ENCODE results near the gene RIPOR3. TPM values are rescaled to one million over a fixed set of nuclear protein-coding genes. Genes with fewer than 3 reads are reported as not detected.

The RIPOR3 gene
- total and polyA plus RNA-seq, 9 of the 15 experiments (the other 6 are each of a cell fraction or from before 2014, with no cell fraction given) = 3.3 to 62.7 (median 21.4) TPM

GRCh38 chr20:50731055-50731929 lies 40.0 kb upstream of the RIPOR3 start, which contains the start of gene PARD6B (continued):
- no peak for TF ChIP-seq GTF2E2 (tag; IDR thresholded peaks at IDR 0.05)
- no peak for TF ChIP-seq SMARCA5 (IDR thresholded peaks at IDR 0.05)
- no peak for TF ChIP-seq ZNF609 (CRISPR knock-in tag; IDR thresholded peaks at IDR 0.05; ENCODE audit: borderline replicate concordance)
- no peak for TF ChIP-seq RUNX1 (IDR thresholded peaks at IDR 0.05; ENCODE audit: low read depth)
- TF ChIP-seq SRF (CRISPR knock-in tag; IDR thresholded peaks at IDR 0.05) = peak in 1 of 2 experiments; percentile 84; a peak in 2 of 4 replicates
- TF ChIP-seq ERF (CRISPR knock-in tag; IDR thresholded peaks at IDR 0.05) = no peak
- TF ChIP-seq BRD9 (IDR thresholded peaks at IDR 0.05; ENCODE audit: low read depth, partially characterized antibody) = no peak
- TF ChIP-seq, protein P1, sequence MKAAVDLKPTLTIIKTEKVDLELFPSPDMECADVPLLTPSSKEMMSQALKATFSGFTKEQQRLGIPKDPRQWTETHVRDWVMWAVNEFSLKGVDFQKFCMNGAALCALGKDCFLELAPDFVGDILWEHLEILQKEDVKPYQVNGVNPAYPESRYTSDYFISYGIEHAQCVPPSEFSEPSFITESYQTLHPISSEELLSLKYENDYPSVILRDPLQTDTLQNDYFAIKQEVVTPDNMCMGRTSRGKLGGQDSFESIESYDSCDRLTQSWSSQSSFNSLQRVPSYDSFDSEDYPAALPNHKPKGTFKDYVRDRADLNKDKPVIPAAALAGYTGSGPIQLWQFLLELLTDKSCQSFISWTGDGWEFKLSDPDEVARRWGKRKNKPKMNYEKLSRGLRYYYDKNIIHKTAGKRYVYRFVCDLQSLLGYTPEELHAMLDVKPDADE (conservative IDR thresholded peaks at IDR 0.05; ENCODE audit: control insufficient read depth, low read depth, low read length) = peak; percentile 42
- no peak for TF ChIP-seq ZNF695 (CRISPR knock-in tag; IDR thresholded peaks at IDR 0.05)
- TF ChIP-seq, protein P2, sequence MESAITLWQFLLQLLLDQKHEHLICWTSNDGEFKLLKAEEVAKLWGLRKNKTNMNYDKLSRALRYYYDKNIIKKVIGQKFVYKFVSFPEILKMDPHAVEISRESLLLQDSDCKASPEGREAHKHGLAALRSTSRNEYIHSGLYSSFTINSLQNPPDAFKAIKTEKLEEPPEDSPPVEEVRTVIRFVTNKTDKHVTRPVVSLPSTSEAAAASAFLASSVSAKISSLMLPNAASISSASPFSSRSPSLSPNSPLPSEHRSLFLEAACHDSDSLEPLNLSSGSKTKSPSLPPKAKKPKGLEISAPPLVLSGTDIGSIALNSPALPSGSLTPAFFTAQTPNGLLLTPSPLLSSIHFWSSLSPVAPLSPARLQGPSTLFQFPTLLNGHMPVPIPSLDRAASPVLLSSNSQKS (CRISPR knock-in tag; IDR thresholded peaks at IDR 0.05) = no peak
- no peak for TF ChIP-seq SNRNP70 (optimal IDR thresholded peaks at IDR 0.05; ENCODE audit: low read depth, low read length)
- TF ChIP-seq DNMT1 (IDR thresholded peaks at IDR 0.05) = no peak
- no peak for TF ChIP-seq LEF1 (IDR thresholded peaks at IDR 0.05)
- no peak for TF ChIP-seq ZFP30 (CRISPR knock-in tag; IDR thresholded peaks at IDR 0.05; ENCODE audit: borderline replicate concordance)
- peak; percentile 71; the same call in 1 of the 2 replicates for TF ChIP-seq KLF13 (tag; IDR thresholded peaks at IDR 0.05; ENCODE audit: borderline replicate concordance, low read depth)
- TF ChIP-seq, protein P3, sequence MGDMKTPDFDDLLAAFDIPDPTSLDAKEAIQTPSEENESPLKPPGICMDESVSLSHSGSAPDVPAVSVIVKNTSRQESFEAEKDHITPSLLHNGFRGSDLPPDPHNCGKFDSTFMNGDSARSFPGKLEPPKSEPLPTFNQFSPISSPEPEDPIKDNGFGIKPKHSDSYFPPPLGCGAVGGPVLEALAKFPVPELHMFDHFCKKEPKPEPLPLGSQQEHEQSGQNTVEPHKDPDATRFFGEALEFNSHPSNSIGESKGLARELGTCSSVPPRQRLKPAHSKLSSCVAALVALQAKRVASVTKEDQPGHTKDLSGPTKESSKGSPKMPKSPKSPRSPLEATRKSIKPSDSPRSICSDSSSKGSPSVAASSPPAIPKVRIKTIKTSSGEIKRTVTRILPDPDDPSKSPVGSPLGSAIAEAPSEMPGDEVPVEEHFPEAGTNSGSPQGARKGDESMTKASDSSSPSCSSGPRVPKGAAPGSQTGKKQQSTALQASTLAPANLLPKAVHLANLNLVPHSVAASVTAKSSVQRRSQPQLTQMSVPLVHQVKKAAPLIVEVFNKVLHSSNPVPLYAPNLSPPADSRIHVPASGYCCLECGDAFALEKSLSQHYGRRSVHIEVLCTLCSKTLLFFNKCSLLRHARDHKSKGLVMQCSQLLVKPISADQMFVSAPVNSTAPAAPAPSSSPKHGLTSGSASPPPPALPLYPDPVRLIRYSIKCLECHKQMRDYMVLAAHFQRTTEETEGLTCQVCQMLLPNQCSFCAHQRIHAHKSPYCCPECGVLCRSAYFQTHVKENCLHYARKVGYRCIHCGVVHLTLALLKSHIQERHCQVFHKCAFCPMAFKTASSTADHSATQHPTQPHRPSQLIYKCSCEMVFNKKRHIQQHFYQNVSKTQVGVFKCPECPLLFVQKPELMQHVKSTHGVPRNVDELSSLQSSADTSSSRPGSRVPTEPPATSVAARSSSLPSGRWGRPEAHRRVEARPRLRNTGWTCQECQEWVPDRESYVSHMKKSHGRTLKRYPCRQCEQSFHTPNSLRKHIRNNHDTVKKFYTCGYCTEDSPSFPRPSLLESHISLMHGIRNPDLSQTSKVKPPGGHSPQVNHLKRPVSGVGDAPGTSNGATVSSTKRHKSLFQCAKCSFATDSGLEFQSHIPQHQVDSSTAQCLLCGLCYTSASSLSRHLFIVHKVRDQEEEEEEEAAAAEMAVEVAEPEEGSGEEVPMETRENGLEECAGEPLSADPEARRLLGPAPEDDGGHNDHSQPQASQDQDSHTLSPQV (IDR thresholded peaks at IDR 0.05) = no peak

Measured in K562 (cell line).